Middle frontal gyrus (tissue), 1 donor: ENCODE measurements around the gene NEAT1.

ENCODE experiments used
- DNase-seq: peaks from one replicate; pipeline ENCODE4 v3.0.0-alpha.2; 2015; ENCODE audit warnings: low spot score; ENCODE audit errors: extremely low spot score

The NEAT1 gene

GRCh38 chr11:65422633-65423515 is at the start of gene NEAT1:
TSS of gene NEAT1 (plus strand) at chr11:65422798.
- DNase-seq: peak; percentile 75

GRCh38 chr11:65373839-65374580 is 48.6 kb upstream of the NEAT1 start:
- no peak for DNase-seq

GRCh38 chr11:65375012-65375411 is 47.6 kb upstream of the NEAT1 start:
- DNase-seq: no peak

- no peak for DNase-seq
Measured at GRCh38 chr11:65376138-65376713, 46.4 kb upstream of the NEAT1 start.

- DNase-seq: no peak
Measured at GRCh38 chr11:65377036-65377435, 45.6 kb upstream of the NEAT1 start.

DNA sequence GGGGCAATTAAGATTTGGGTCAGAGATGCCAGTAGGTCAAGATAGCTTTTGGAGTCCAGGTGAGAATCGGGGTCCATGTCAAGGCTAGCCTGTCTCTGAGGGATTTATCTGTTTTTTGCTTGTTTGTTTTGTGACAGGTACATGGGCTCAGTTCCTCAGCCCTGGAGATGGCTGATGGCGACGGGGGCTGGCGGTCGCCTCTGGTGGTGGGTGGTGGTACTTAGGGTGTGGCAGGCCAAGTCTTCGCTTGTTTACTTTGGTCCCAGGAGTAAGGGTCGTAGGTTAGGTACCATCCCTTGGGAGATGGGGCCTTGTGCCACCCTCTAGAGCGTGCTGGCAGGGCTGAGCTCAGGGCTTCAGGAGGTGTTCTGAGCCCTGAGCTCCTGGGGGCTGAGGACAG is 44.8 kb upstream of the NEAT1 start:
- DNase-seq: no peak

- no peak for DNase-seq
Measured at GRCh38 chr11:65378208-65378927, 44.2 kb upstream of the NEAT1 start.

DNA sequence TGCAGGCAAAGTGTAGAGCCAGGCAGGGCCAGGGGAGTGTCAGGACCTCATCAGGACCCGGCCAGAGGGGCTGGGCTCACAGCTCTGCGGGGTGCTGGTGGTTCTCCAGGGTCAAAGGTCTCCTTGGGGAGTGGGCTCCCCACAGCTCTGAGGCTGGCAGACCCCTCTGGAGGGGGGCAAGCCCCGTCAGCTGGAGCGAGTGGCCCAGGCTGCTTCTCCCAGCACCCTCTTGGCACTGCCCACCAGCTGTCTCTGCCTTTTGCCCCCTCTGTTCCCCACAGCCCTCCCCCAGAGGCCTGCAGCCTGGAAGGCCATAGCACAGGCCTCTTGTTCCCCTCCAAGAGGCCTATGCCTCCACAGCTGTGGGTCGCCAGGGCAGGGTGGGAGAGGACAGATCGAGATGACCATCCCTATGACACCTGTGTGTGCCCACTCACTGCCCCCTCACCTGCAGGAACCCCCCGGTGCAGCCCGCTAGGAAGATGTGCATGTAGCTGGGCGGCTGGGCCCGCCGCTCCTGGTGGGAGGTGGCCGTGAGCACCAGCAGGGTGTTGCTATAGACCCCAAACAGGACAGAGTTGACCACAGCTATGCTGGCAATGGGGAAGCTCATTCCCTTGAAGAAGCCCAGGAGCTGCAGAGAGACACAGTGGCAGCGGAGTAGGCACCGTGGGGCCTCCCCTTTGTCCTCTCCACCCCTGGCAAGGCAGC is 43.5 kb upstream of the NEAT1 start:
- no peak for DNase-seq

DNA sequence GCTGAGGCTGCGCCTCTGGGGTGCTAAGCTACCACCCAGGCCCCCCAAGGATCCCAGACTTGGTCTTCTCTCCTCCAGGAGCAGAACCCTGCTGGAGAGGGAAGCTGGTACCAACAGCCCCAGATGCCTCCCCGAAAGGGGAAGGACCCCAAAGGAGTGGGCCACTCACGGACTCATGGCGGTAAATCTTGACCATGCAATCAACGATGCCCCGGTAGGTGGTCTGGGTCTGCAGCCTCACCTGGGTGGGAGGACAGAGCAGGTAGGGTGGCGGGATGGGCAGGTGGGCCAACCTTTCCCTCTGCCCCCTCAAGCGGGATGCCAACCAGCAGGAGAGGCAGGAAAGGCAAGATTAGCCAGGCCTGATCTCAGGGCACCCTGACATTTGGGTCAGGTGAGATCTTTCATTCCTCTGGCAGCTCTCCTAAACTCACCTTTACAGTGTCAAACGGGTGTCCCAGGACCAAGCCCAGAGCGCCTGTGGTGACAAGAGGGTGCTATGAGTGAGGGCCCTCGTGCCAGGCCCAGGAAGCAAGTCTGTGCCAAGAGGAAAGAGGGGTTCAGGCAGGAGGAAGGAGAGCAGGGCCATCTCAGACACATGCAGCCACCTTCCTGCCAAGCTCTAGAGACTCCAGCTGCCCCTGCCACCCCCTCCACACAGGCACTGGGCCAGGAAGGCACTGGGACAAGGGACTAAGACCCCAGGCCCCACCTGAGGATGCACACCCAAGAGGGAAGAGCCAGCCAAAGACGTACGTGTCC is 42.7 kb upstream of the NEAT1 start:
- no peak for DNase-seq

GRCh38 chr11:65380460-65381119 is 42.0 kb upstream of the NEAT1 start:
- no peak for DNase-seq

- DNase-seq: no peak
Measured at GRCh38 chr11:65381716-65382032, 40.9 kb upstream of the NEAT1 start.

GRCh38 chr11:65382033-65382803 is 40.4 kb upstream of the NEAT1 start, which contains the start of gene SLC25A45:
TSS of gene SLC25A45 (minus strand) at chr11:65382646. CDS start at chr11:65381951, 695 bp downstream.
- peak; percentile 72 for DNase-seq

- DNase-seq: no peak
Measured at GRCh38 chr11:65382804-65383368, 39.7 kb upstream of the NEAT1 start.

DNA sequence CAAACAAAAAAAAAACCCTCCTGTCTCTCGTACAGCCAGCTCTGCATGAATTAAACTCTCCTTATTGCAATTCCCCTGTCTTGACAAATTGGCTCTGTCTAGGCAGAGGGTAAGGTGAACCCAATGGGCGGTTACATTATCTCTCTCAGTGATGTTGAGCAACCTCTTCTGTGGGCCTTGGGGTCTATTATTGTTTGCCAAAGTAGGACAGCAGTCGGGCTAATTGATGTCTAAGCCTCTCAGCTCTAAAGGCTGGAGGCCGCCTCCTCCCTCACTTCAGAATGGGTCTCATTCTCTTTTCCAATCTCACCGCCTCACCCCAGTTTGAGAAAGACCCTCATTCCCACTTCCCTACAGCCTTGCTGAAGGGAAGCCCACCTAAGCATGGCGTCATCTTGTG is 38.8 kb upstream of the NEAT1 start:
- no peak for DNase-seq

DNA sequence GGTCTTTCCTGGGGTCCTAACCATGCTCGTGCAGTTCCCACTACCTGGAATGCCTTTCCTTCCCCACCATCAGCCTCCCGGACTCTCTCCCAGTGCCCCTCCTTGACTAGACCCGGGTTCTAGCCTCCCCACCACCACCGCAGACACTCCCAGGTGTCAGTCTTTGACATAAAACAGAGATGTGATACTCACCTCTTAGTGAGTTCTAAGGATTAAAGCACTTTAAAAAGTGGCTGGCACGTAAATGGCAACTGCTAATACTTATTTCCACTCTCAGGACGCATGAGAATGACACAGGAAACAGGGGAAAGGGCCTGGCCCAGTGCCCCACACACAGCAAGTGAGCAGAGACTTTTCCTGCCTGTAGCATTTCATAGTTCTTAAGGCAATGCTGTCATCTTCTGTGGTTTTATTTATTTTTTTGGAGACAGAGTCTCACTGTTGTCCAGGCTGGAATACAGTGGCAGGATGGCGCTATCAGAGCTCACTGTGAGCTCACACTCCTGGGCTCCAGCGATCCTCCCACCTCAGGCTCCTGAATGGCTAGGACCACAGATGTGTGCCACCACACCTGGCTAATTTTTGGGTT is 38.2 kb upstream of the NEAT1 start:
- DNase-seq: no peak

DNA sequence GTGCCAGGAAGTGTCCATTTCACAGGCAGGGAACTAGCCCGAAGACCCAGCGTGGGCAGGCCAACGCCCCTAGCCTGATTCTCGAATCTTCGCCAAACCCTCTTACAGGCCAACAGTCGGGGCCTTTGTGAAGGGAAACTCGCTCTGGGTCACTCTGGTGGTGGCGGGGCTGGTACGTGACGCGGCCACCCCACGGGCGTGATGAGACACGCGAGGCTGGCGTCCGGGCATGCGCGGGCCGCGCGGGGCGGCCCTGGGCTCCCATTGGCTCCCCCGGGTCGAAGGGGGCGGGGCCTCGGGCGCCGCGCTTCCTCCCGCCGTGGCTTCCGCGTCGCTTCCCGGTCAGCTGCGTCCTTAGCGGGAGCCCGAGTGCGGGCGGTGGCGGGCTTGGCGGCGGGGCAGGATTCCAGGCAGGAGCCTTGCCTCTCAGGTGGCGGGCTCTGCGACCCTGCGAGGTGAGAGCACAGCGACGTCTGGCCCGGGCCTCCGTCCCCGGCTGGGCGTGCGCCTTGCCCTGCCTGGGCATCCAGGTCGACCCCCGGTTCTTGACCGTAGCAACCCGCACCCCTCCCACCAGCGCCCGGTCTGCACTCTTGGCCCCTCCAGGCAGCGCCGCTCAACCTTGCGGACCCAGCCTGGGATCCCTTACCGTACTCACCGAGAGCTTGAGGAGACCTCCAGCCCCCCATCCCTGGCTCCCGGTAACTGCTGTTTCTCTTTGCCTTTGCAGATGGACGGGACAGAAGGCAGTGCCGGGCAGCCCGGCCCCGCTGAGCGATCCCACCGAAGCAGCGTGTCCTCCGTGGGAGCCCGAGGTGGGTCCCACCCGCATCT is 36.1 kb upstream of the NEAT1 start, which contains the start of gene FRMD8:
FRMD8 (plus strand) TSS at position 331 of the 834 bp plus-strand sequence; CDS start at position 731, 400 bp downstream.
- peak; percentile 79 for DNase-seq

- no peak for DNase-seq
Measured at GRCh38 chr11:65388731-65389130, 33.9 kb upstream of the NEAT1 start.
